Ishikawa (cell line): ENCODE data around the gene NAGLU.
A peak's percentile ranks its signal among the peaks of the same experiment; 100 is the strongest.

ENCODE experiments used
- CEBPB ChIP-seq: IDR thresholded peaks from 2 replicates; pipeline ENCODE4 v1.6.1; 2012
- CREB1 ChIP-seq: IDR thresholded peaks from 2 replicates; pipeline ENCODE4 v1.6.1; 2012; ENCODE audit warnings: low read depth
- EGR1 ChIP-seq: IDR thresholded peaks from 2 replicates; pipeline ENCODE4 v1.6.1; 2012
- EP300 ChIP-seq: IDR thresholded peaks from 2 replicates; pipeline ENCODE4 v1.6.1; 2012; ENCODE audit warnings: borderline replicate concordance
- MAX ChIP-seq: IDR thresholded peaks from 2 replicates; pipeline ENCODE4 v1.6.1; 2012
- NFIC ChIP-seq: IDR thresholded peaks from 2 replicates; pipeline ENCODE4 v1.6.1; 2012
- RAD21 ChIP-seq: IDR thresholded peaks from 2 replicates; pipeline ENCODE4 v1.6.1; 2012; ENCODE audit warnings: low read depth
- TAF1 ChIP-seq: IDR thresholded peaks from 2 replicates; pipeline ENCODE4 v1.6.1; 2012; ENCODE audit warnings: low read depth, mild to moderate bottlenecking
- YY1 ChIP-seq: IDR thresholded peaks from 2 replicates; pipeline ENCODE4 v1.6.1; 2012; ENCODE audit warnings: low read depth
- TF ChIP-seq, protein P1 (sequence below): IDR thresholded peaks from 2 replicates; pipeline ENCODE4 v1.6.1; 2012; ENCODE audit warnings: low read depth, mild to moderate bottlenecking
- TF ChIP-seq, protein P2 (sequence below): IDR thresholded peaks from 2 replicates; pipeline ENCODE4 v1.6.1; 2012

DNA sequence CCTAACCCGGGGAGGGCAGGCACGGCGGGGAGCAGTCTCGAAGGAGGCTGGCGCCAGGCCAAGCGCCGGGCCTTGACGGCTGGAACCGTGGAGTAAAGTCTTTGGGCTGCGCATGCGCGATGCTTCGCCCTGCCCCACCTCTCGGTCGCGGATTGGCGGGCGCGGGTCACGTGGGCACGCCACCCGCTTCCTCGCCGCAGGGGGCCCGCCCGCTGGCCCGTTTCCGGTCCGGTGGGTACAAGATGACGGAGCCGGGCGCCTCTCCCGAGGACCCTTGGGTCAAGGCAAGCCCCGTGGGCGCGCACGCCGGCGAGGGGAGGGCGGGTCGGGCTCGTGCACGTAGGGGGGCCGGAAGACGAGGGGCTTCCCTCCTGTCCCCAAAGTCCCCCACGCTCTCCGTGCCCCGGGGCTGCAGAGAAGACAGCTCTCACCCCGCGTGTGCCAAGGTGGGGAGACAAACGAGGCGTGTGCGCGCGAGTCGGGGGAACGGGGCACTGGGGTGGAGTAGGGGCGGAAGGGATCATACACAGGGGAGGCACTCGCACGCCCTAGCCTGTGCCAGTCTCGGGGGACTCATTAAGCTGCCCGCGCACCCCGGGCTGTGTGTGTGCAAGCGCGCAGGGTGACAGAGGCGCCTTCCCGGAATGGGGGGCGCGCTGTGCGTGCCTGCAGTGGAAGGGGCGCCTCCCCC lies 31.0 kb downstream of the NAGLU start, which contains the start of gene MLX:
- TF ChIP-seq MAX, result peak; percentile 59; the same call in 1 of the 2 replicates
- no peak for TF ChIP-seq CREB1
- TF ChIP-seq RAD21, result no peak
- TF ChIP-seq EGR1, result peak; percentile 32; the same call in 1 of the 2 replicates
- no peak for TF ChIP-seq CEBPB
- peak; percentile 84 for TF ChIP-seq TAF1
- TF ChIP-seq, protein P1, sequence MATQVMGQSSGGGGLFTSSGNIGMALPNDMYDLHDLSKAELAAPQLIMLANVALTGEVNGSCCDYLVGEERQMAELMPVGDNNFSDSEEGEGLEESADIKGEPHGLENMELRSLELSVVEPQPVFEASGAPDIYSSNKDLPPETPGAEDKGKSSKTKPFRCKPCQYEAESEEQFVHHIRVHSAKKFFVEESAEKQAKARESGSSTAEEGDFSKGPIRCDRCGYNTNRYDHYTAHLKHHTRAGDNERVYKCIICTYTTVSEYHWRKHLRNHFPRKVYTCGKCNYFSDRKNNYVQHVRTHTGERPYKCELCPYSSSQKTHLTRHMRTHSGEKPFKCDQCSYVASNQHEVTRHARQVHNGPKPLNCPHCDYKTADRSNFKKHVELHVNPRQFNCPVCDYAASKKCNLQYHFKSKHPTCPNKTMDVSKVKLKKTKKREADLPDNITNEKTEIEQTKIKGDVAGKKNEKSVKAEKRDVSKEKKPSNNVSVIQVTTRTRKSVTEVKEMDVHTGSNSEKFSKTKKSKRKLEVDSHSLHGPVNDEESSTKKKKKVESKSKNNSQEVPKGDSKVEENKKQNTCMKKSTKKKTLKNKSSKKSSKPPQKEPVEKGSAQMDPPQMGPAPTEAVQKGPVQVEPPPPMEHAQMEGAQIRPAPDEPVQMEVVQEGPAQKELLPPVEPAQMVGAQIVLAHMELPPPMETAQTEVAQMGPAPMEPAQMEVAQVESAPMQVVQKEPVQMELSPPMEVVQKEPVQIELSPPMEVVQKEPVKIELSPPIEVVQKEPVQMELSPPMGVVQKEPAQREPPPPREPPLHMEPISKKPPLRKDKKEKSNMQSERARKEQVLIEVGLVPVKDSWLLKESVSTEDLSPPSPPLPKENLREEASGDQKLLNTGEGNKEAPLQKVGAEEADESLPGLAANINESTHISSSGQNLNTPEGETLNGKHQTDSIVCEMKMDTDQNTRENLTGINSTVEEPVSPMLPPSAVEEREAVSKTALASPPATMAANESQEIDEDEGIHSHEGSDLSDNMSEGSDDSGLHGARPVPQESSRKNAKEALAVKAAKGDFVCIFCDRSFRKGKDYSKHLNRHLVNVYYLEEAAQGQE, result no peak
- peak; percentile 13; the same call in 1 of the 2 replicates for TF ChIP-seq EP300
- TF ChIP-seq, protein P2, sequence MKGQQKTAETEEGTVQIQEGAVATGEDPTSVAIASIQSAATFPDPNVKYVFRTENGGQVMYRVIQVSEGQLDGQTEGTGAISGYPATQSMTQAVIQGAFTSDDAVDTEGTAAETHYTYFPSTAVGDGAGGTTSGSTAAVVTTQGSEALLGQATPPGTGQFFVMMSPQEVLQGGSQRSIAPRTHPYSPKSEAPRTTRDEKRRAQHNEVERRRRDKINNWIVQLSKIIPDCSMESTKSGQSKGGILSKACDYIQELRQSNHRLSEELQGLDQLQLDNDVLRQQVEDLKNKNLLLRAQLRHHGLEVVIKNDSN, result peak; percentile 99
- peak; percentile 8; the same call in 1 of the 2 replicates for TF ChIP-seq YY1
- TF ChIP-seq NFIC, result peak; percentile 97
